ENCODE data around the gene MTOR.

The MTOR gene

DNA sequence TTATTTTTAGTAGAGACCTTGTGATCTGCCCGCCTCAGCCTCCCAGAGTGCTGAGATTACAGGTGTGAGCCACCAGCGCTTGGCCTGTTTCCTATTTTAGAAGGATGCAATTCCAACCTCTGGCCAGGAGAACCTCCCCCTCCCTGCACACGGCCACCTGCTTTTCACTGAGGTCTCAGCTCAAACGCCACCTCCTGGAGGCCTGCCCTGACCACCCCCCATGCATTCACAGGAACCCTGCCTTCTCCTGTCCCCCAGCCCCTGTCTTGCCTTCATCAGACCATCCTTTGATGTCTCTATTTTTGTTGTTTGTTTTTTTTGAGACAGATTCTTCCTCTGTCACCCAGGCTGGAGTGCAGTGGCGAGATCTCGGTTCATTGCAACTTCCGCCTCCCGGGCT is 204.9 kb downstream of the MTOR start:
- TF ChIP-seq, protein P1, sequence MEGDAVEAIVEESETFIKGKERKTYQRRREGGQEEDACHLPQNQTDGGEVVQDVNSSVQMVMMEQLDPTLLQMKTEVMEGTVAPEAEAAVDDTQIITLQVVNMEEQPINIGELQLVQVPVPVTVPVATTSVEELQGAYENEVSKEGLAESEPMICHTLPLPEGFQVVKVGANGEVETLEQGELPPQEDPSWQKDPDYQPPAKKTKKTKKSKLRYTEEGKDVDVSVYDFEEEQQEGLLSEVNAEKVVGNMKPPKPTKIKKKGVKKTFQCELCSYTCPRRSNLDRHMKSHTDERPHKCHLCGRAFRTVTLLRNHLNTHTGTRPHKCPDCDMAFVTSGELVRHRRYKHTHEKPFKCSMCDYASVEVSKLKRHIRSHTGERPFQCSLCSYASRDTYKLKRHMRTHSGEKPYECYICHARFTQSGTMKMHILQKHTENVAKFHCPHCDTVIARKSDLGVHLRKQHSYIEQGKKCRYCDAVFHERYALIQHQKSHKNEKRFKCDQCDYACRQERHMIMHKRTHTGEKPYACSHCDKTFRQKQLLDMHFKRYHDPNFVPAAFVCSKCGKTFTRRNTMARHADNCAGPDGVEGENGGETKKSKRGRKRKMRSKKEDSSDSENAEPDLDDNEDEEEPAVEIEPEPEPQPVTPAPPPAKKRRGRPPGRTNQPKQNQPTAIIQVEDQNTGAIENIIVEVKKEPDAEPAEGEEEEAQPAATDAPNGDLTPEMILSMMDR (IDR thresholded peaks at IDR 0.05; ENCODE audit: insufficient read depth, low read depth, low read length, missing control alignments) = no peak
- no peak overlapping the region for H3K4me3 ChIP-seq (ENCODE audit: low read depth, low read length)
- no peak for DNase-seq (ENCODE audit: low read depth)
